NCI-H82 treated with DMSO at 0.1 percent for 48 hours (cell line): Measurements from ENCODE around the gene FBXL13.
"Not testable (repeated sequence)": the region's sequence is repeated elsewhere in the genome, so short reads cannot be mapped to it uniquely, and the experiment has no call there.

Source experiments
- DNase-seq: peaks from one replicate; lab custom pipeline; 2025; ENCODE audit not compliant: unreplicated experiment; lab: John Stamatoyannopoulos, UW

The FBXL13 gene

GRCh38 chr7:102942868-102943267 lies 131.7 kb downstream of the FBXL13 start:
- no peak for DNase-seq

GRCh38 chr7:102942181-102942866 lies 132.3 kb downstream of the FBXL13 start:
- DNase-seq, result no peak

GRCh38 chr7:102938679-102939078 lies 135.9 kb downstream of the FBXL13 start:
- no peak for DNase-seq

GRCh38 chr7:102935450-102936115 lies 139.0 kb downstream of the FBXL13 start:
- DNase-seq, result no peak

DNA sequence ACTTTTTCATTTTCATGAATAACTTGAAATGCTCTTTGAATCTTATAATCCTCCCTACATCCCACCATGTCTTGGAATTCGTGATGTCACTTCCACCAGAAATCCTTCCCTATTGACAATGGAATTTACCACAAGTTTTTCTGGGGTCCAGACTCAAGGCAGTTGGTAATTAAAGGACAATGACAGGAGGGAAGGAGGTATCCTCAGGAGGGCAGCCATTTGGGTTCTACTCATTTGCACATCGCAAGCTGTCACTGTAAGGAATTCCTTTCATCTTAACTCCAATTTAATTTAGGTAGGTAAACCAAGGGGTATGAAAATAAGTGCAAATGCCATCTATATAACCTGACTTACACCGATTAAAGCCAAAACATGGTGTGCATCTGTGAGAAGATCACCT lies 139.9 kb downstream of the FBXL13 start:
- no peak for DNase-seq

DNA sequence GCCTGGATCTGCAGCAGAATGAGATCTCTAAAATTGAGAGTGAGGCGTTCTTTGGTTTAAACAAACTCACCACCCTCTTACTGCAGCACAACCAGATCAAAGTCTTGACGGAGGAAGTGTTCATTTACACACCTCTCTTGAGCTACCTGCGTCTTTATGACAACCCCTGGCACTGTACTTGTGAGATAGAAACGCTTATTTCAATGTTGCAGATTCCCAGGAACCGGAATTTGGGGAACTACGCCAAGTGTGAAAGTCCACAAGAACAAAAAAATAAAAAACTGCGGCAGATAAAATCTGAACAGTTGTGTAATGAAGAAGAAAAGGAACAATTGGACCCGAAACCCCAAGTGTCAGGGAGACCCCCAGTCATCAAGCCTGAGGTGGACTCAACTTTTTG lies 140.4 kb downstream of the FBXL13 start:
- DNase-seq, result no peak

DNA sequence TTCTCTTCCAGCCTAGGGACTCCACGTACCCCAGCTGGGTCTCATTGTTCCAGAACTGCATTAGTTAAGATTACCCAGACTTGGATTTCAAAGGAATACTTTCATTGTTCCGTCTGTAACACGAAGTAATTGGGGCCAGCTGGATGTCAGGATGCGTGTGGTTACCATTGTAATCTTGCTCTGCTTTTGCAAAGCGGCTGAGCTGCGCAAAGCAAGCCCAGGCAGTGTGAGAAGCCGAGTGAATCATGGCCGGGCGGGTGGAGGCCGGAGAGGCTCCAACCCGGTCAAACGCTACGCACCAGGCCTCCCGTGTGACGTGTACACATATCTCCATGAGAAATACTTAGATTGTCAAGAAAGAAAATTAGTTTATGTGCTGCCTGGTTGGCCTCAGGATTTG lies 140.8 kb downstream of the FBXL13 start:
- no peak for DNase-seq

DNA sequence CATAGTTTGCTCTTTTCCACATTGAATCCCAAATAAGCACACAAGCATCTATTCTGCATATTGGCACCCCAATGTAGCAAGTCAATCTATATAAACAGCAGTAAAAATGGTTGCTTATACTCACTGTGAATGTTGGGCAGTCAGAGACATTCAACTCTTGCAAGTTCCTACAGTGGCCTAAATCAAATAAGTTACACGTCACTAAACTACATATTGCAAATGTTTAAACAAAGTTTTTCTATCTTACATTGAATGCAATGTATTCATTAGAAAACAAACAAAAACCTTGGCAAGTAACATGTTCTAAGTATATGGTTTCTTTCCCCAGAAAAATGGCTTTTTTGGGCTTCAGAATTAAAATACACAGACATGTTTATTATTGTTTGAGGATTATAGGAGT lies 142.8 kb downstream of the FBXL13 start:
- no peak for DNase-seq

GRCh38 chr7:102927312-102927933 lies 147.2 kb downstream of the FBXL13 start:
- DNase-seq, result no peak

DNA sequence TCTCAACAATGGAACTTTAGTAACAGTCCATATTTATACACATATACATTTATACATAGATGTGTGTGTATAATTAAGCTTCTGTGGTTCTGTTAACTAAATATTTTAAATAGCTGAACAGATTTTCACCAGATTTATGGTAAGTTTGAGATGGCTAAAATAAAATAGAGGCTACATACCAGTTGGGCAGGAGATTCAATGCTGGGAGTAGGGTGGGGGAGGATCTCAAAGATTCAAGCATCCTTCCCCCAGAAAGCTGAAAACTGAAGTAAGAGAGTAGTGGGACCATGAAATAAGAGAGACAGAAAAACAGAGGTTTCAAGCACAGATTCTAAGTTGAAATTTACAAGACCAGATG lies 147.8 kb downstream of the FBXL13 start:
- no peak for DNase-seq

DNA sequence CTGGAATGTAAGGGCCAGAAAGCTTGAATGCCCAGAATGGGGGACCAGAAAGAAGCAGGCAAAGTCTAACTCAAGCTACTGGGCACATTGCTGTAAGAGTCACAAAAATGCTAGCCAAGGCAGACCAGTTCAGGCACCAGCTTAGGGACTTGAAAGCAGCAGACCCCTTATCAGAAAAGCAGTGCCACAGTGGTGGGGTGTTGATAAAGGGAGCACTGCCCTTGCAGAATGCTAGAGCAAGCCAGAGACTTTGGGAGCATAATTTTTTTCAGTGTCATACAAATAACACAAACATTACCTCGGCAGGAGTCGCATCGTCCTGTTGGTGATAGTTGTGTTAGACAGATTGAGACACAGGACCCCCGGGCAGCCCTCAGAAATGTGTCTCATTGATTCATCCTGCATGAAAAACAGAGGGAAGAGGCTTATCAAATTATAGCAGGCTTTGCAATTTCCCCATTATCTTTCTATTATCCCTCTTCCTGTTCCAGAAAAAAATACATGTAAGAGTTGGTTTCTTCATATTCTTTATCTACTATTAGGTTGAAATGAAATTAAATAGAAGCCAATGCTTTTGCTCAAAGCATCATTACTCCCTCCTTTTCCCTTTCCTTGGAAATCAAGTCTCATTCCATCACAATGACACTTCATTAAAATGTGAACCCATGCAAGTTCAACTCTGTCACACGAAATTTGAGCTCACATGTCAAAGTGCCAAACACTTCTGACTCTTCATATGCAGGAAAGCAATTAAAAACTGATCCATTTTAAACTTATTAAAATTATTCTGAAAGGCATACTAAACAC lies 148.4 kb downstream of the FBXL13 start:
- no peak for DNase-seq

DNA sequence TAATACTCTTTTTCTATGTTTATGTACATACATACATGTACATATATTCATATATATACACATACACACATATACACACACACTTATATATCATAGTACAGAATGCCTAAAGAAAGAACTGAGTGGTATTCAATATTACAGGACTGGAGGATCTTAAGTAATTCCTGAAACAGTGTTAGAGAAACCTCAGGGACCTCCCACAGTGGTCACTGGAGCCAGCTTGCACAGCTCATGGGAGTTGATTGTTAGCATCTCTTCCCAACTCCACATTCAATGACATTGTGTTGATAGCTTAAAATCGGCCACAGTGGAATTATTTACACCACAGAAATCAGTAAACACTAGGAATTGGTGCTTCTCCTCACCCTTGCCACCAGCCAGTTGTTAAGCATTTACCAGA lies 155.8 kb downstream of the FBXL13 start:
- no peak for DNase-seq

- DNase-seq, result no peak
These were observed 156.9 kb downstream of the FBXL13 start for GRCh38 chr7:102917436-102918353.

GRCh38 chr7:102916881-102917280 lies 157.7 kb downstream of the FBXL13 start:
- no peak for DNase-seq

DNA sequence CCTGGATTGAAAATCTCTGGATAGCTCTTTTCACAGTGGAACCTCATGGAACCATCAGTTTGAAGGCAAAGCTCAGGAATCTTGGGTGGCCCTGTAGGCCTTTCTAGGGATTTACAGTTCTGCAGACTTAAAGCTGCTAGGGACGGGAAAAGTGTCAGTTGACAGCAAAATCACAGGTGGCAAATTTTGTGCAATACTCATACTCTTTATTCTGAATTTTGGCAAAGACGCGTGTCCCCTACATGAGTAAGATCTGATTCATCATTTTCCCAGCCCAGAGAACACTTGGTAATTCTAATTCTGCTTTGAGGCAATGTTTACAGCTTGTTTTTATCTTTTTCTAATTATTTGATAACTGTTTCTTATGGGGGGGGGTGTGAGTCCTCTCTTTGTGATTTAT lies 158.2 kb downstream of the FBXL13 start:
- no peak for DNase-seq

DNA sequence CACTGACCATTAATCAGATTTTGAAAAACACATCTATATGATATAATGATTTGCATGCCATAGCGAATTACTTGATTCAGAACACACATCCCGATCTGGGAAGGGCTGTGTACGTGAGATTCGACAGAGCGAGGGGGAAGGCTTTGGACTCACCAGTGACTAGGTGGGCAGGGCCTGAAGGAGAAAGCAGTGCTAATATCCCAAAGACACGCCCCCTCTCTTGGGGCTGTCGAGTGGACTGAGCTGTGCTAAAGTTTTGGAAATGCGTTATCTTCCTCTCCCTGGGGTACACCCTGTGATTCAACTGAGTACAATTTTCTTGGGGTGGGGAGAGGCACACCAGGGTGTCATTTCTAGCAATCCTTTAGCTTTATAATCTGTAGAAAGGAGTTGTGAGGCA lies 160.0 kb downstream of the FBXL13 start:
- DNase-seq, result peak; percentile 68

- DNase-seq, result no peak
These were observed 160.8 kb downstream of the FBXL13 start for GRCh38 chr7:102913826-102914225.

DNA sequence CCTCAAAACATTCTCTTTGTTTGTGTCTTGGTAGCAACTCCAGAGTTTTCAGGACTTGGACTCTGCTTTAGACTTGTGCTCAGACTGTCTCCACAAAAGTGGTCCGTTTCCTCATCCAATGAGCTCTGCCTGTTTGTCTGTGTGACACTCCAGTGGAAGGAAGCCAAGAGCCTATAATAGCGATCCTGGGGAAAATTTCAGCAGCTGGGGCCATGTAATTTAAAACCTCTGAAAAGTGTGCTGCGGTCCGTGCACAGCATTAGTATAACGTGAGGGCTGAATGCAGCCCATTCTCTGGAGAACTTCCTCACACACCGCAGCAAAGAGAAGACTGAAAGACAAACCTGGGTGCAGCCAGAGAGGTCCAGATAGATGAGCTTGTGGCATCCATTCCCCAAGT lies 161.9 kb downstream of the FBXL13 start, which contains the start of gene LRRC17:
Gene LRRC17, plus strand, starts transcription at position 259 of the 400 bp plus-strand sequence. CDS start 20,914 bp downstream, outside the sequence.
- DNase-seq, result no peak

DNA sequence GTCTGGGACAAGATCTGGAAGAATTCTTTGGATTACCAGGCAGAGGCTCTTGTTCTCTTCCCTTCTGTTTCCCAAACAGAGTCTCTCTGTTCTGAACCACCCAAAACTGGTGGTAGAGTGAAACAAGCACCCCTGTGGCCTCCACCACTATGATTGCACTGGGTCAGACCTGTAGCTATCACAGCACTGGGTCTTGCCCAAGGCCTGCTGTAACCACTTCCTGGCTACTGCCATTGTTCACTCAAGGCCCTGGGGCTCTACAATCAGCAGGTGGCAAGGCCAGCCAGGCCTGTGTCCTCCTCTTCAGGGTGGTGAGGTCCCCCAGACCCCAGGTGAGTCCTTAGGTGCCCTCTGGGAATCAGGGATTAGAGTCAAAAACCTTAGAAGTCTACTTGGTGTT lies 165.9 kb downstream of the FBXL13 start:
- DNase-seq, result no peak

- DNase-seq, result not testable (repeated sequence)
These were observed 171.0 kb downstream of the FBXL13 start for GRCh38 chr7:102903576-102903975.
